ENCODE measurements around the gene USP2.
A peak's percentile ranks its signal among the peaks of the same experiment; 100 is the strongest.

Gene USP2

GRCh38 chr11:119341222-119342022, 40.1 kb downstream of the USP2 start:
- DNase-seq: no peak

GRCh38 chr11:119340335-119341221, 40.9 kb downstream of the USP2 start, which contains the start of gene C1QTNF5:
Gene C1QTNF5, minus strand, starts transcription at chr11:119340883. Its CDS starts 486 bp downstream, at chr11:119340397.
- no peak for DNase-seq

- peak in 4 of 6 experiments; percentile 9 to 23 (median 14) for DNase-seq
Measured at GRCh38 chr11:119339589-119340334, 41.7 kb downstream of the USP2 start.

- no peak for DNase-seq
Measured at GRCh38 chr11:119338965-119339588, 42.4 kb downstream of the USP2 start.

DNA sequence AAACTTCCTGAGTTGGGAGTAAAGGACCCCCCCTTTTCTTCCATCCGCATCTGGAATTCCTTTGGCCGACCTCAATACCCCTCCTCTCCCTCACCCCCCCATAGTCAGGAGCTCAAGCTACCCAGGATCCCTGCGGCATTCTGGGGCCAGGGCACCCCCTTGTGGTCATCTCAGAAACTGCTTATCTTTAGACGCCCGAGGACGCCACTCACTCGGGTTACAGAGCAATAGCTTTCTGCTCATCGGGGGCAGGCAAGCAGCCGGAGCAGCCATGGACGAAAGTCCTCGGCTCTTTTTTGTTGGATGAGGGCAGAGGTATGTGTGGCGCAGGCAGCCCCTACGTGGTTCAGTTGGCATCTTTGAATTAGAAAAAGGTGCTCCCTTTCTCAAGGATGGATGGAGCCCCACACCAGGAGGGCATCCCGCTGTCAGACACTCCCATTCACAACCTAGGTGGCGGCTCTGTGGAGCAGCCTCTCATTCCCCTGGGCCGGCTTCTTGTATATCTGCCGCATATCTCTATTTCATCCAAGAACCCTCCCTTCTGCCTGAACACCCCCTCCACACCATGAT, 43.1 kb downstream of the USP2 start:
- peak; percentile 32 to 73 (median 50) for DNase-seq

DNA sequence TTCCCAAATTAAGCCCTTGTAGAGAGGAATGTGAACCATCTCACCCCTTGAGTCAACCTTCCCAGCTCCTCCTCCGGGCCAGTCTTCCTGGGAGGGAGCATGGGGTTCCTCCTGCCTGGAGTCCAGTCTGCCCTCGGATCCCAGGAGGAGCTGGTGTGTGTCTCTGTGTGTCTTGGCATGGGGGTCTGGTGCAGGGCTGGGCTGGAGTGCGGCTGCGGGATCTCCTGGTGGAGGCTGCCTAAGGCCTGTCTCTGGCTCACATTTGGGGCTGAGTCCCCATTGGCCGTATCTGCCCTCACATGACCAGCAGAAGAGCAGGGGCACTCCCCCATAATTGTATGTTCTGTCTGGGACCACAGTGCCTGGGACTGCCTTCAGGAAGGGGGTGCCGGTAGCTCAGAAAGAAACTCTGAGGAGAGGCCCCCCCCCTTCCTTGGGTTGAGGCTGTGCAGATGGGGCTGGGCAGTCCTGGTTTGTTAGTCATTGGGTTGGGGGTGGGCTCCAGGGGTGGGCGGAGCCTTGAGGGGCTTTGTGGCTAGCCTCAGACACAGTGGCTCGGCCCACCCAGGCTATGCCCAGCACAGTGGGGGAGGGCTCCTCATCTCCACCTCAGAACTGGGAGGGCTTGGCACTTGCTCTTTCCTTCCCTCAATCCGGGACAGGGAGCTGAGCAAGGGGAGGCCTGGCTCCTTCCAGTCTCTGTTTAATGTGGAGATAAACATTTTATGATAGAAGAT, 43.7 kb downstream of the USP2 start:
- DNase-seq: no peak

- no peak for DNase-seq
Measured at GRCh38 chr11:119336744-119337469, 44.6 kb downstream of the USP2 start.

GRCh38 chr11:119335655-119336543, 45.6 kb downstream of the USP2 start:
- DNase-seq: no peak

GRCh38 chr11:119335091-119335654, 46.3 kb downstream of the USP2 start:
- DNase-seq: no peak

DNA sequence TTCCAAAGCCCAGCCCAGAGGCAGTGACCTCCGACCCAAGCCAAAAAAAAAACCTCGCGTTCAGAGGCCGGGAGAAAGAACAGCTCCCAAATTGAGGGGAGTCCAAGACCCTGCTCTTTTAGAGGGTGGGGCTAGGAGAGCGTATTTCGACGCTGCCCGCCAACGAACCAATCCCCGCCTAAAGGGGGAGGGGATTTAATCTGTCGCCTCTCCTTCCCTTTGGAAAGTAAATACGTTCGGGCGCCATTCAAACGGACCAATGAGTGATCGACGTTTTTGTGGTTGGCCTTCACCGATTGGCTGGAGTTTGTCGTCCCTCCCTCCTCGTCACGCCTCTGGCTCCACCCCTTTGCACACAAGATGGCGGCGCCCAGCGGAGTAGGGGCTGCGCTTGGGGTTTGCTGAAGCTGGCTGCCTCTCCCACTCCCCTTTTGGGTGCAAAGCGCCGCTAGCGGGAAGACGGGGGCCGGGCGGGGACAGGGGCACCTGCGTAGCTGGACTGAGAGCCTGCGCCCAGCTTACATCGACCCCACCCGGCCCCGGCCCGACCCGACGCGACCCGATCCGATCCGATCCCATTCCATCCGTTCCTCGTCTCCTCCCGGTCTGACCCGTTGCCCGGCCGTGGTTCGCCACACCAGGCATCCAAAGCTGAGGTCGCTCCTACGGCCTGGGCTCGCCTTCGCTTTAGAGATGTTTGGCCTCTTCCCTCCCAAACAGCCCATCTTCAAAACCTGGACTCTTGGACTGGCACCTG, 47.1 kb downstream of the USP2 start, which contains the start of gene RNF26:
Gene RNF26 (plus strand): TSS at position 354 of the 757 bp plus-strand sequence. CDS start 596 bp downstream, outside the sequence.
- peak; percentile 89 to 96 (median 93) for DNase-seq

GRCh38 chr11:119332111-119332765, 49.3 kb downstream of the USP2 start:
- DNase-seq: no peak

- DNase-seq: no peak
Measured at GRCh38 chr11:119330237-119330636, 51.3 kb downstream of the USP2 start.

- DNase-seq: no peak
Measured at GRCh38 chr11:119329320-119329719, 52.2 kb downstream of the USP2 start.

DNA sequence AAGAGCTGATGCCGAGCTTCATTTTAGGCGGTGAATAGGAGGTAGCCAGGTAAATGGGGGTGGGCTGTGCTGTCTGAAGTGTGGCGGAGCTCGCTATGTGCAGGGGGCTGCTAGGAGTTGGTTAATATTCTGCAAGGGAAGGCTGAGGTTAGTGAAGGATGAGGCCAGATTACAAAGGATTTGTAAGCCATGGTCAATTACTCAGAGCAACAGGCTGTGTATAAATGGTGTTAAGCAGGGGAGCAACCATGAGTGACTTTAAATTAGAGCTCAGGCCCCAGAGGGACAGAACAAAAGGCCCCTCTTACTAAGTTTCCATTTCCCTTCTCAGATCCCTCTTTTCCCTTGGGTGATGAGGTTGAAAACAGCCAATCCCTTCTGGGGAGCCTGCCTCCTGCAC, 57.3 kb downstream of the USP2 start:
- DNase-seq: no peak

DNA sequence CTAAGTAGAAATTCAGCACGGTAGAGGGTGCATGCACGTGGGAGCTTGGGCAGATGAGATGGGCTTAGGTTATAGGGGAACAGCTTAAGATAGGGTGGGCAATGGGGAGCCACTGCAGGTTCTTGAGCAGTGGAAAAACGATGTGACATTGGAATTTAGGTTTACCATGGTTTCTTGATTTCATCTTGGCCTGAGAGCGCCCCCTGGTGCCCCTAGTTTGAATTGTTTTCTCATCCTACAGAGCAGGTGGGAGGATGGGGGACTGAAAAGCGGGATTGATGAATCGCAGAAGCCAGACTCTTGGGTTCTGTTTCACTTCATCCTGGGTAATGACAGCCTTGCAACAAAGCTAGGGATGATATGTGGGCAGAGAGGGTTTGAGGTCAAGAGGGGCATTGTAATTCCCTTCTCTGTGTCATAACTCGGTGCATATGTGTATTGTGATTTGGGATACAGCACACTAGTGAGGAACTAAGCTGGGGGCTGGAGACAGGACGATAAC, 57.9 kb downstream of the USP2 start:
- DNase-seq: peak; percentile 48 to 87 (median 71)

DNA sequence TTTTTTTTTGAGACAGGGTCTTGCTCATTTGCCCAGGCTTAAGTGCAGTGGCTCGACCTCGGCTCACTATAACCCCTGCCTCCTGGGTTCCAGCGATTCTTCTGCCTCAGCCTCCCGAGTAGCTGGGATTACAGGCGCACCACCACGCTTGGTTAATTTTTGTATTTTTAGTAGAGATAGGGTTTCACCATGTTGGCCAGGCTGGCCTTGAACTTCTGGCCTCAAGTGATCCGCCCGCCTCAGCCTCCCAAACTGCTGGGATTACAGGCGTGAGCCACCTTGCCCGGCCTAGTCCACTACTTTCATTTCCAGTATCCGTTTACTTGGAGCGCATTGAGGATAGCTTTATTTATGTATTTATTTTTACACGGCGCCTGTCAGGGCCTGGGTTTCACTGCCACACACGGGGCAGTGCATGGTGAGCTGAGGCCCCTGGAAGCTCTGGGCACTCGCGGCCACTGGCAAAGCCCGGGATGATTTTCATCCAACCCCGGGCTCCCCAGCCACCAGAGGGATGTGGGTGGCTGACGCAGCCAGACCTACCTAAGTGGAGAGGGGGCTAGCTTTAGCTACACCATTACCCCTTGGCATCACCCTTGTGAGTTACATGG, 58.5 kb downstream of the USP2 start:
- DNase-seq: no peak

GRCh38 chr11:119322360-119322739, 59.1 kb downstream of the USP2 start:
- DNase-seq: no peak

Measured in stimulated activated naive CD4-positive, alpha-beta T cell (primary cell).